Measurements from ENCODE around the gene CEMP1.
"Not testable (repeated sequence)": the region's sequence is repeated elsewhere in the genome, so short reads cannot be mapped to it uniquely, and the experiment has no call there.

CEMP1 gene, protein sequence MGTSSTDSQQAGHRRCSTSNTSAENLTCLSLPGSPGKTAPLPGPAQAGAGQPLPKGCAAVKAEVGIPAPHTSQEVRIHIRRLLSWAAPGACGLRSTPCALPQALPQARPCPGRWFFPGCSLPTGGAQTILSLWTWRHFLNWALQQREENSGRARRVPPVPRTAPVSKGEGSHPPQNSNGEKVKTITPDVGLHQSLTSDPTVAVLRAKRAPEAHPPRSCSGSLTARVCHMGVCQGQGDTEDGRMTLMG

DNA sequence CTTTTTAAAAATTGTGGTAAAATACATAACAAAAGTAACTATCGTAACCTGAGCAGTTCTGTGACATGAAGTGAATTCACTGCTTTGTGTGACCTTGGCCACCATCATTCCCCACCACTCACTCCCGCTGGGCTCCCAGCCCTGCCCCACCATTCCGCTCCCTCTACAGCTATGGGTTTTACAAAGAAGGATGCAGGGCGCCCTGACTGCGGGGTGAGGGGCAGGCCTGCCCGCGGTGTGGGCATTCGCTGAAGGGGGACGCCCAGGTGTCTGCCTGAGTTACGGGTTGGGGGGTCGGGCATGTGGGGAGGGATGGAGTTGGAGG is at the start of gene CEMP1:
TSS of gene CEMP1 (minus strand) at position 38 of the 325 bp plus-strand sequence. CDS start 335 bp downstream, outside the sequence.
- DNase-seq (ENCODE audit: low read depth, low spot score) = no peak

DNA sequence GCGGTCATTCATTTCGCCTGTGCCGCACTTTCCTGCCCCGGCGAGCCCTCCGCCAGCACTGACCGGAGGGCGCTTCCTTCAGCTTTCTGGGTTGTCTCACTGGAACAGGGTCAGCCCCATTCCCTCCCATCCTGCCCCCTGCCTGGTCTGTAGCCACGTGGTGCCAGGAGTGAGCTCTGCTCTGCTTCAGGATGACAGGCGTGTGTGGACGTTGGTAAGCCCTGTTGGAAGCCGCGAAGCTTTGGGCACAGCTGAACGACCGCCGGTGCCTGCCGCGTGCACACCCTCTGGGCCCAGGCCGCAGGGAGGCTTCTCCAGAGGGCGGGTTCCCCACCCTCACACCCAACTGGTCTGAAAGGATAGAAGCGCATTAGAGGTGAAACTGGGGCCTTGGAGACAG is 49.6 kb upstream of the CEMP1 start:
- not testable (repeated sequence) for DNase-seq (ENCODE audit: low read depth, low spot score)

DNA sequence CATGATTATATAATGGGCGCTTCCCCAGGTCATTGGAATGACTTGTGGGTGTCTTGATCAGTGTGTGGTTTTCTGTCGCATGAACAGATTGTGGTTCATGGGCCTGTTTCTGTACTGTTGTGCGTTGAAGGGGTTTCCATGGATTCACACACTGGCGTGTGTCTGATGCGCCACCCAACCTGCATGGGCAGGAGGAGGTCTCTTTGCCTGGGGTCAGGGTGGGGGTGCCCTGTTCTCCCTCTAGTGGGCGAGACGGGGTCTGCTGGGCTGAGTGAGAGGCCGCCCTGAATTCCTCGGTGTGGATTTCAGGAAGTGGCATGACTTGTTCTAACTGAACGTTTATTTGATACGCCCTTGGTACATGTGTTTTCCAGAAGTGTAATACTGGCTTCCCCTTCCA is 48.9 kb upstream of the CEMP1 start:
- not testable (repeated sequence) for DNase-seq (ENCODE audit: low read depth, low spot score)

DNA sequence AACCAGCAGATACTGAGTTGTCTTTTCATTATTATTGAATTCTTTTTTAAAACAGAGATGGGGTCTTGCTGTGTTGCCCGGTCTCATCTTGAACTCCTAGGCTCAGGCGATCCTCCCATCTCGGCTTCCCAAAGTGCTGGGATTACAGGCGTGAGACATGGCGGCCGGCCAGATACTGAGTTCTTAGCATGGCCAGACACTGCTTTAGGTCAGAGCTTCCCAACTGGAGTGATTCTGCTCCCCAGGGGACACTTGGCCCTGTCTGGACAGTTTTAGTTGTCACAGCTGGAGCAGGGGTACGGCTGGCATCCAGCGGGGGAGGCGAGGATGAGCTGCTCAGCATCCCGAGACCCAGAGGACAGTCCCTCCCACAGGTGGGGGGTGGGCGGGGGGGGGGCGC is 47.7 kb upstream of the CEMP1 start:
- DNase-seq (ENCODE audit: low read depth, low spot score) = not testable (repeated sequence)

DNA sequence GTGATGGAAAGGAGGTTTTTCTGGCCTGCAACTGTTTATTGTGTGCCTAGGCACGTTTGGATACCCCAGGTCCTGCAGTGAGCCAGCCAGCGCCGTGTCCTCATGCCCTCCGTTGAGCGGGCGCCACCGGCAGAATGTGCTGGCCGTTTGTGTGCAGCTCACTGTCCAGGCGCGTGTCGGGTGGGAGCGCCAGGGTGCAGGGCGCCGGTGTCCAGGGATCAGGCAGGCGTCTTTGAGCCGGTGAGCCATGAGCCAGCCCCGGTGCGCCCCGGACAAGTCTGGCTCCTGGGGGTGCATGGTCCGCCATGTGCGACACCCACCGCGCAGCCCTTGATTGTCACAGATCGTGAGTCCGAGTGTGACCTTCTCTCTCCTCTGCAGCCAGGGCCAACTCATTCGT is 45.8 kb upstream of the CEMP1 start:
- DNase-seq (ENCODE audit: low read depth, low spot score) = not testable (repeated sequence)

DNA sequence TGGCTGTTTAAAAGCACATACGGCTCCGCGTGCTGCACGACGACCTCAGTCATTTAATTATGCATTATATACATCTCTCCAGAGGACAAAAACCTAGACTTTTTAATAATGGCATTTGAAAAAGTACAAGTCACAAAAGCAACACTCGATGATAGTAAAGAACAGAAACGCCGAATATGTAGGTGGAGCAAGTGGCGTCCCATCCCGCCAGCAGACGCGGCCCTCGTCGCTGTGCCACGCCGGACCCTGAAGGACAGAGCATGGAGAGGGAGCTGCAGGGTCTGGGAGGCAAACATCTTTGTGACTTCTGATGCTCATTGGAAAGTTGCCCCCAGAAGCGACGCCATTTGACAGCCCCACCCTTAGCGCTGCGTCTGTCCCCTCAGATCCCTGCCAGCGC is 44.6 kb upstream of the CEMP1 start:
- DNase-seq (ENCODE audit: low read depth, low spot score) = not testable (repeated sequence)

DNA sequence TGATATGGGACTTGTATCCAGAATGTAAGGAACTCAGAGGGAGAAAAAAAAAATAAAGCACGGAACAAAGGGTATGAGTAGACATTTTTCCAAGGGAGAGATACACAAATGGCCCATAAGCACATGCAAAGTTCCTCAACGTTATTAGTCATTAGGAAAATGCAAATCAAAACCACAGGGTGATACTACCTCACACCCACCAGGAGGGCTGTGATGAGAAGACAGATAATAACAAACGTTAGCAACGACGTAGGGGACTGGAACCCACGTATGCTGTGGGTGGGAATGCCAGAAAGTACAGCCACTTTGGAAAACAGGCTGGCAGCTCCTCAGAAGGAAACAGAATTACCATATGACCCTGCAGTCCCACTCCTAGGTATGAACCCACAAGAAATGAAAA is 41.5 kb upstream of the CEMP1 start:
- DNase-seq (ENCODE audit: low read depth, low spot score) = not testable (repeated sequence)

DNA sequence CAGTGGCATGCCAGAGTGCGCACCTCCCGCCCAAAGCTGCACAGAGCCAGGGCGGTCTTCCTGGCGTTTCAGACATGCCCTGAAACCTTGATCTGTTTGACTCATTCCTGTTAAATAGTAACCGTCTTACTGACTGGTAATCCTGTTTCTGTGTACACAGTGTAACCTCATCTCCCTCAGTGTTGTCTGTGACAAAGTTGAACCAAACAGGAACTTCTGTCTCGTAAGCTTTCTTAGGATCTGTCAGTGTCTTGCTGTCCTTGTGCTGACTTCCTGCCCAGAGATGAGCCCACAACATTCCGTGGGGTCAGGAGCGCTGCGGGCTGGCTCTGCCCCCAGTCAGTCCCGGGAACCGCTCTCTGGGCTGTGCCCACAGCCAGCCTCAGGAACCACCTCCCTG is 37.4 kb upstream of the CEMP1 start:
- not testable (repeated sequence) for DNase-seq (ENCODE audit: low read depth, low spot score)

DNA sequence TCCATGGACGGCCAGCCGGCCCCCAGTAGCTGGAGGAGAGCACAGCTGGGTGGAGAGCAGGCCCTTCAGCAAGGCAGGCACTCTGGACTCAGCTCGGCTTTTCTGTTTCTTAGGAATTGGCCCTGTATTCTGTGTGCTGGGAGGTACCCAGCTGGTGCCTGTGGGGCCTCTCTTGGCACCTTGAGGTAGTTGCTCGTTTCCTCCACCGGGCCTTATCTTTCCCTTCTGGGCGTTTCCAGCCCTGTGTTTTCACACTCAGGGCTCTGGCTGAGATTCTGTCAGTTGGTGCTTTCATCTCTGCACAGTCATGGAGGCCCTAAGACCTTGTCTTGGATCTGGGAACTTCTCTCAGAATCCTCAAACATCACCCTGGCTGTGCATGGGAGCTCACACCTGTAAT is 36.3 kb upstream of the CEMP1 start:
- not testable (repeated sequence) for DNase-seq (ENCODE audit: low read depth, low spot score)

DNA sequence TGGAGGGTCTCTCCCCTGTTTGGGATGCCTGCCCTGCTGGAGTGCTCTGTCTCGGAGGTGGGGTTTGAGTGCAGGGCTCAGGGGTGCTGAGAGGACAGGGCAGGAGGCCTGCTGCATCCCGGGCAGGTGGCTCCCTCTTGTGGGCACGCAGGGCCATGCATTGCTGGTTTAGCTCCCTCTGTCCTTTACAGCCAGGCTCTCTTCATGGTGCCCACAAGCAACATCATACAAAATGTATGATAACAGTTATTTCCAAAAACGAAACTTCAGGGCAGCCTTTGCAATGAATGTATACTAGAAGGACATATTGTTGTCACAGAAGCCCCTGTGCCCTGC is 29.6 kb upstream of the CEMP1 start:
- DNase-seq (ENCODE audit: low read depth, low spot score) = not testable (repeated sequence)

DNA sequence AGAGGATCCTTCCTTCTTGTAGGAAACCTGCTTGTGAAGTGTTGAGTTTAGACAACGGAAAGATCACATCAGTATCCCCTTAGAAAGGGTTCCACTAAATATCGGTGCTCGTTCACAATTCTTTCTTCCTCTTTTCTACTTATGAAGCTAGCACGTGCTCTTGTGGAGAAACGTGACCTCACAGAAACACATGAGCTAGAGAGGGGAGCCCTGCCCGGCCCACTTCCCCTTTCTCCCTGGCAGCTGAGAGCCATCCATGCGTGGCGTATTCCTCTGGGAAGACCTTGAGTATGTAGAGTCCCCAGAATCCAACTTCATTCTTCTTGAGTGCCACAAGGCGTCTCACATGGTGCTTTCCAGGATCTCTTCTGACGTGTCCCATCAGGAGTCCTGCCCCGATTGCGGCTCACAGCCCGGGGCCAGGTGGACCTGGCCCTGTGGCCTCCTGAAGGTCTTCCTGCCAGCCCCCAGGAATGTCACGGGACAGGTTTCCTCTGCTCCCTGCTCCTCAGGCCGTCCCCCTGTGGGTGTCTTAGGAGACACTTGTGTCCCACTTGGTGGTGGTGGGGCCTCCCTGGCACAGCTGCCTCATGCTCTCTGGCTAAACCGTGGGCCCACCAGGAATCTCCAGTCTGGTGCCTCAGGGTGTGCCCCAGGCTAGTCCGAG is 29.1 kb upstream of the CEMP1 start:
- not testable (repeated sequence) for DNase-seq (ENCODE audit: low read depth, low spot score)

DNA sequence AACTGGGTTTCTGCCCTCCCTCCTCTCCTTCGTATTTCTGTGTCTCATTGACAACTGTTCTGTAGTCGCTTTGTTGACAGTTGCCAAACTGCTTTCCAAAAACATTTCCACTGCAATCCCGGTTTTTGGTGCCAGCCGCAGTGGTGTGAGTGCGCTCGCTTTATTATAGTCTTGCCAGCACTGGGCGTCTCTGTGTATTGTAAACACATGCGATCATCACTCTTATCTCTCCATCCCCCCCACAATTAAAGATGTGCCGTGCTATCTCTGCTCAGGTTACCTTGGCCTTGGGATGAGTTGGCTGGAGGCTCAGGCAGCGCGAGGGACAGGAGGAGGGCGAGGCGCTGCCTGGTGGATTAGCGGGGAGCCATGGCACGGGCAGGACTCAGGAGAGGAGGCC is 25.9 kb upstream of the CEMP1 start:
- not testable (repeated sequence) for DNase-seq (ENCODE audit: low read depth, low spot score)

DNA sequence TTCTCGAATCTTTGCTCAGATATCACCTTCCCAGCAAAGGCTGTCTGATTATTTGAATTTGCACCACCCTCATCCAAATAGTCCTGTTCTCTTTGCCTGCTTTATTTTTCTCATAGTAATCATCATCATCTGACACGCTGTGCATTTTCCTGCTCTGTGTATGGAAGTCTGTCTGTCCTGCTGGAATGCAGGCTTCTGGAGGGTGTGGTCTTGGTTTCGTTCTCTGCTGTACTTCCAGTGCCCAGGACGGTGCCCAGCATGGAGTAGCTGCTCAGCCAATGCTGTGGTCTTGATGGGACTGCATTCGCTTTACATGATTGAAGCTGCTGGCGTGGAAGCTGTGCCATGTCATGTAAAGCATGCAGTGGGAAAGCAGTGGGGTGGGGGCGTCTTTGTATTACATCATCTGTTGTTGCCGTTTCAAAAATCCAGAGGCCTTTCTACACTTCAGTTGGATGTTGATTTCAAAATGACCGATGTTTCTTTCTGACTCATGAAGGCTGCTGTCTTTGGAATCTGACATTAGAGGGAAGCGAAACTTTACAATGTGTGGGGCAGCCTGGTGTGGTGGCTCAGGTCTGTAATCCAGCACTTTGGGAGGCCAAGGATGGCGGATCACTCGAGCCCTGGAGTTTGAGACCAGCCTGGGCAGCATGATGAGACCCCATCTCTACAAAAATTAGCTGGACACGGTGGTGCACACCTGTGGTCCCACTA is 23.7 kb upstream of the CEMP1 start:
- DNase-seq (ENCODE audit: low read depth, low spot score) = not testable (repeated sequence)

DNA sequence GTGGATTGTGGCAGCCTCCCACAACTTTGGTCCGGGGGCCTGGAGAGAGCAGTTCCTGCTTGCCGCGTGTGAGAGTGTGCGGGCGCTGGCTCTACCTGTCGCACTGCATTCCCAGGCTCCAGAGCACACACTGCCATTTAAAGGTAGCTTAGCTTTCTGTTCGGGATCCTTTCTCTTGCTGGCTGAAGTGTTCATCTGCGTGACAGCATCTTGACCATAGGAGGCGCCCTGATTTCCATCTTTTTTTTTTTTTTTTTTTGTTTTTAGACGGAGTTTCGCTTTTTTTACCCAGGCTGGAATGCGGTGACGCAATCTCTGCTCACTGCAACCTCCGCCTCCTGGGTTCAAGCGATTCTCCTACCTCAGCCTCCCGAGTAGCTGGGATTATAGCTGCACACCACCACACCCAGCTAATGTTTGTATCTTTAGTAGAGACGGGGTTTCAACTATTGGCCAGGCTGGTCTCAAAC is 20.2 kb upstream of the CEMP1 start:
- not testable (repeated sequence) for DNase-seq (ENCODE audit: low read depth, low spot score)

DNA sequence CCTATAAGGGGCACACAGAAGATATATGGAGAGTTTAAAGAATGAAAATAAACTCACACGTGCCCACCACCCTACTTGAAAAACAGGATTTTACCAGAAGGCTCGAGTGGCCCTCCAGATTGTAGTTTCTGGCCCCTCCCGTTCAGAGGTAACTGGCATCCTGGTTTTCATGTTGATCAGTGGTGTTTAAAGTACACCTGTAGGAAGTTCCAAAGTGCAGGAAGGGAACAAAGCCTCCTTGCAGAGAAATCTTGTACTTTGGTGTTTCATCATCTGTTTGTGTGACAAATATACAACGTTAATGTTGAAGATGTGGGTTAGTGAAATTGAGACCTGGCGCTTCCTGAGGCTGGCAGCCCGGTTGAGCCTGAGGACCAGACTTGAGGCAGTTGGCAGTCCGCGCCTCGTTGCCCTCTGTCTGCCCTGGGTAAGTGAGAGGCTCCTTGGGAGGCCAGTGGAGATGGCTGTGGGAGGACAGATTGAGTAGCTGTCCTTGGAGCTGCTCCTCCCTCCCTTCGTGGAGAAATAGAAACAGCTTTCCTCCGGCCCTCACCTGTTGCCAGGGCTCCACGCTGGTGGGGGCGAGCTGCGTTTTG is 19.2 kb upstream of the CEMP1 start:
- DNase-seq (ENCODE audit: low read depth, low spot score) = not testable (repeated sequence)

DNA sequence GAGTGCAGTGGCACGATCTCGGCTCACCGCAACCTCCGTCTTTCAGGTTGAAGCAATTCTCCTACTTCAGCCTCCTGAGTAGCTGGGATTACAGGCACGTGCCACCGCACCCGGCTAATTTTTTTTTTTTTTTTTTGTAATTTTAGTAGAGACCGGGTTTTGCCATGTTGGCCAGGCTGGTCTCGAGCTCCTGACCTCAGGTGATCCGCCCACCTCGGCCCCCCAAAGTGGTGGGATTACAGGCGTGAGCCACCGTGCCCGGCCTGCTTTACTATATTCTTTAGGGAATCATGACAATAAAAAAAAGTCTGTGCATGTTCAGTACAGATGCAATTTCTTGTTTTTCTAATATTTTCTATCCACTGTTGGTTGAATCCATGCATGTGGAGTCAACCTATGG is 12.6 kb upstream of the CEMP1 start:
- DNase-seq (ENCODE audit: low read depth, low spot score) = not testable (repeated sequence)

DNA sequence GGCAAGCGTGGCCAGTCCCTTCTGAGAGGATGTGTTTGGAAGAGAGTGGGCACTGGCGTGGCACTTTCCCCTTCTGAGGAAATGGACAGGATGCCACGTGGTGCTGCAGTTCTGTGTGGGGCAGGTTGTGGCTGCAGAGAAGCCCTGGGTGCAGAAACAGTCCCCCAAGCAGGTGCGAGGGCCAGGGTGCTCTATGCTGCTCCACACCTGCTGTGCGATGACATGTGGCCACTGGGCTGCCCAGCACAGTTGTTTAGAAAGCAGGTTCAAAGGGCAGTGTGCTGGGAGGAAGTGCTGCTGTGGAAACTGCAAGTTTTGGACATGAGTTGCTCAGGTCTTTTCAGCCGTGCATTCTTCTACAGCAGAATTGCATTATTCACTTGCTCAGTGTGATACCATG is 10.2 kb upstream of the CEMP1 start:
- not testable (repeated sequence) for DNase-seq (ENCODE audit: low read depth, low spot score)

DNA sequence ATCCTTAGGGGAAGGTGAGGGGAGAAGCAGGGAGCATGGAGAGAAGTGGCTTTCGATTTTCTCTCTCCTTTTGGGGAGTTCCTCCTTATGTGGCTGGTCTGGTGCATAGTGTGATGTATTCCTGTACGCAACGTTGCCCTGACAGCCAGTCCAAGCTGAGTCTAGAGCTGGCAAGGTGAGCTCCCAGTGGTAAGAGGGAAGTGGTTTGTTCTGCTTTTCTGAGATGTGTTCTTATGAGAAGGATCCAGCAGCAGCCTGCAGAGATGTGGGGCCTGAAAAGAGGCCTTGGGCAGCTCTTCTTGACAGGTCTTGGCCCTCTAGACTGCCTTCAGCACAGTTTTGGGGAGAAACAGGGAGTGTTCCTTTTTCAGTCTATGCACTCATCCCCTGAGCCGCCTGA is 9.7 kb upstream of the CEMP1 start:
- not testable (repeated sequence) for DNase-seq (ENCODE audit: low read depth, low spot score)

DNA sequence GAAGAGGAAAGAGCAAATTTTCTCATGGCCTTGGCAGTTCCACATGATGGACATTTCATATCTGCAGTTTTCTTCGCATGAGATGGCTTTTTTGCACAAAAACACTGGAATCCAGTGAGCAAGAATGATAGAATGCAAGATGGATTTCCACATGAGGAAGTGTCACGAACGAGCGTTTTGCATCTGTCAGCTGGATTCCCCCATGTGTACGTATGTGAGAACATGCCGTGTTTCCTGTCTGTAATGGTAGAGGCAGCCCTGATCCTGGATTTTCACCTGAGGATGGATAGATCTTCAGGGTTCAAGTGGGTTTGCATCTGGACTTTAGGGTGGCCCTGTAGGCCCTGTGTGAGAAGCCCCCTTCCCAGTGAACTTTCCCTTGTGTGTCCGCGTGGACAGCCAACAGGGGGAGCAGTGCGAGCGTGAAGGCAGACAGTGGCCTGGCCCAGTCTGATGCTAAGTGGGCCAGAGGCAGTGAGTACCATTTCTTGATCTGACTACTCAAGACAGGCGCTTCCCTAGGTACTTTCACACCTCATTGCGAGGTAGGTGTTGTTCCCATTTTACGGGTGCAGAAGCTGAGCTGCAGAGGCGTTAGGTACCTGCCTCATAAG is 8.7 kb upstream of the CEMP1 start:
- DNase-seq (ENCODE audit: low read depth, low spot score) = not testable (repeated sequence)

DNA sequence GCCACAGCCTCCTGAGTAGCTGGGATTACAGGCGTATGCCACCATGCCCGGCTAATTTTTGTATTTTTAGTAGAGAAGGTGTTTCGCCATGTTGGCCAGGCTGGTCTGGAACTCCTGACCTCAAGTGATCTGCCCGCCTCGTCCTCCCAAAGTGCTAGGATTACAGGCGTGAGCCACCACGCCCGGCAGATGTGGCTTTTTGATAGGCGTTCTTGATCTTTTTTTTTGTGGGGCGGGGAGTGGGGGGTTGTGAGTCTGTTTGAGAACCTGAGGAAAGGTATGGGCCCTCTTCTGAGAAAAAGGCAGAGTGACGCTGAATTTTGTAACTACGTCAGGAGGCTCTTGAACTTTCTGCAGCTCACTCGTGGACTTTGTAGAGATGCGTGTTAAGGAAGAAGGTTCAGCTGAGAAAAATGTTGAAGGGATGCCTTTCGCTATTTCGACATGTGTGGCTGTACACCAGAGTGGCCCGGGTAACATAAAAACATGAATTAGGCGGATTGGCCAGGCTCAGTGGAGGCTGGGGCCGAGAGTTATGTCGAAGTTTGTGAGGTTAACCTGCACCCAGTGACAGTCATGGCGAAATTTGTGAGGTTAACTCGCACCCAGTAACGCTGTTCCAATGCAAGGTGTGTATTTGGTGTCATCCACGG is 8.1 kb upstream of the CEMP1 start:
- not testable (repeated sequence) for DNase-seq (ENCODE audit: low read depth, low spot score)
